Endothelial cell of umbilical vein (primary cell): ENCODE results near the gene ATRNL1.

Source experiments
- EZH2 ChIP-seq: IDR thresholded peaks from 2 replicates; pipeline ENCODE4 v1.6.1; 2012; ENCODE audit warnings: borderline replicate concordance, low read depth, mild to moderate bottlenecking, moderate library complexity, low read length, inconsistent platforms; ENCODE audit not compliant: severe bottlenecking
- GATA2 ChIP-seq: IDR thresholded peaks from 2 replicates; pipeline ENCODE4 v1.7.0; 2011; ENCODE audit warnings: low read depth, mild to moderate bottlenecking, moderate library complexity, mixed read lengths, low read length; ENCODE audit not compliant: insufficient read length, insufficient read depth
- MYC ChIP-seq: IDR thresholded peaks from one replicate; pipeline ENCODE4 v1.6.1; 2011; ENCODE audit warnings: mild to moderate bottlenecking, low read depth, low read length
- POLR2A ChIP-seq: IDR thresholded peaks from 2 replicates; pipeline ENCODE4 v1.6.1; 2012; ENCODE audit warnings: low read depth, mild to moderate bottlenecking, control low read depth, low read length
- POLR2AphosphoS5 ChIP-seq: IDR thresholded peaks from 2 replicates; pipeline ENCODE4 v1.6.1; 2012; ENCODE audit warnings: low read depth, mild to moderate bottlenecking, control low read depth, low read length, moderate library complexity; ENCODE audit not compliant: insufficient read depth
- TF ChIP-seq, protein P1 (sequence below), 2 donors: IDR thresholded peaks; 1 replicate in 1 of 2; 2 replicates in 1 of 2; pipeline ENCODE4 v1.5.1; 2011; ENCODE audit warnings: low read length in 2 of 2, mild to moderate bottlenecking in 2 of 2, moderate library complexity in 2 of 2, control low read depth in 1 of 2, inconsistent platforms in 1 of 2, low read depth in 1 of 2; ENCODE audit not compliant: insufficient read depth in 1 of 2; ENCODE audit errors: extremely low read depth in 1 of 2

DNA sequence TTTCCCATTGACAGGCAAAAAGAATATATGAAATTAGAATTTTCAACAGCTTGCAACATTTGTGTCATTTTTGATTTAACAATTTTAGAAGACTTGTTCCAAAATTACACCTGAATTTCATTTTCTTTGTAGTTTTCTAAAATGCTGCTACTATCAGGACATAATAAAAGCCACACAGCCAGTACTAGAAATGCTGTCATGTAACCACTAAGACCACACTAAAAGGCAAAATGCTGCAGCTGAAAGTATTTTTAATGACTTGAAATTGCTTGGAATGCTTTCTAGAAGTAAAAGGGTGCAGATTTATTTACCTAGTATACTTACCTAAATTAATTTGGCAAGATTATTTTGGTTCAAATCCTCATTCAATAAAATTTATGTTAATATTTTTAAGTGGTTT lies 709.7 kb downstream of the ATRNL1 start:
- TF ChIP-seq, protein P1, sequence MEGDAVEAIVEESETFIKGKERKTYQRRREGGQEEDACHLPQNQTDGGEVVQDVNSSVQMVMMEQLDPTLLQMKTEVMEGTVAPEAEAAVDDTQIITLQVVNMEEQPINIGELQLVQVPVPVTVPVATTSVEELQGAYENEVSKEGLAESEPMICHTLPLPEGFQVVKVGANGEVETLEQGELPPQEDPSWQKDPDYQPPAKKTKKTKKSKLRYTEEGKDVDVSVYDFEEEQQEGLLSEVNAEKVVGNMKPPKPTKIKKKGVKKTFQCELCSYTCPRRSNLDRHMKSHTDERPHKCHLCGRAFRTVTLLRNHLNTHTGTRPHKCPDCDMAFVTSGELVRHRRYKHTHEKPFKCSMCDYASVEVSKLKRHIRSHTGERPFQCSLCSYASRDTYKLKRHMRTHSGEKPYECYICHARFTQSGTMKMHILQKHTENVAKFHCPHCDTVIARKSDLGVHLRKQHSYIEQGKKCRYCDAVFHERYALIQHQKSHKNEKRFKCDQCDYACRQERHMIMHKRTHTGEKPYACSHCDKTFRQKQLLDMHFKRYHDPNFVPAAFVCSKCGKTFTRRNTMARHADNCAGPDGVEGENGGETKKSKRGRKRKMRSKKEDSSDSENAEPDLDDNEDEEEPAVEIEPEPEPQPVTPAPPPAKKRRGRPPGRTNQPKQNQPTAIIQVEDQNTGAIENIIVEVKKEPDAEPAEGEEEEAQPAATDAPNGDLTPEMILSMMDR (IDR thresholded peaks at IDR 0.05; ENCODE audit: extremely low read depth in 1 of 2, insufficient read depth in 1 of 2, low read depth in 1 of 2, low read length in 2 of 2), result no peak
- TF ChIP-seq EZH2, result no peak
- no peak for TF ChIP-seq POLR2A
- no peak for TF ChIP-seq POLR2AphosphoS5
- TF ChIP-seq MYC, result no peak
- TF ChIP-seq GATA2, result no peak
